Measurements from ENCODE around the gene OVAAL. TPM values are rescaled to one million over a fixed set of nuclear protein-coding genes. Genes with fewer than 3 reads are reported as not detected.

The OVAAL gene
- total RNA-seq, 1 donor from 2014 or later = not detected

DNA sequence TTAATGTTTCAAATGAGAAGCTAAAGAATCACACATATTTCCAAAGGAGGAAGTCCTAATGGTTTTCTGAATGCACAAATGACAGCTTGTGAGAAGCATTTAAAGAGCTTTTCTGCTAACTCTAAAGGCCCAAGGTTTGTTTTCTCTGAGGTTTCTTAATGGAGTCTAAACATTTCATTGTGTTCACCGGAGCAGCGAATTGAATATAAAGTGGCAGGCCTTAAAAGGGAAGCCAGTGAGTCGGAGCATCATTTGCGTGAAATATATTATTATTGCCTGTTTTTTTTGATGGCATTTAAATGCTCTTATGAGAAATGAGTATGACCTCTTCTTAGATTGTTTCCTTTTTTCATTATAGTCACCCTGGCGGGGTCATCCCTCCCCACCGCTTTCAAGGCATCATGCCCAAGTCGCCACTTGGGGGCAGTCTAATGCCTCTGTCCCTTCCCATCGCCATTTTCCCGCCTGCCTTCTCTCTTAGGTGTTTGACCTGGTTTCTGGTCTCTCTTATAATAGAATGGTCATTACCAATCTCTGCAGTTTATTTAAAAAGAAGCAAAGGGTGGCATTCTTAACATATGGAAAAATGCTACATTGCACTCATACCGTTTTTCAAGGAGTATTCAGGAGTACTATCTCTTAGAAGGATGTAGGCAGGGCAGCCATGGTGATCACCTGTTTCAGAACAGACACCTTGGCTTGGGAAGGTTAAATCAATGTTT is 25.3 kb upstream of the OVAAL start:
- no peaks in the 10 kb centered on the region for H3K27me3 Mint-ChIP-seq (ENCODE audit: low read depth)
- no peak overlapping the region for H3K4me3 Mint-ChIP-seq
- TF ChIP-seq, protein P1, sequence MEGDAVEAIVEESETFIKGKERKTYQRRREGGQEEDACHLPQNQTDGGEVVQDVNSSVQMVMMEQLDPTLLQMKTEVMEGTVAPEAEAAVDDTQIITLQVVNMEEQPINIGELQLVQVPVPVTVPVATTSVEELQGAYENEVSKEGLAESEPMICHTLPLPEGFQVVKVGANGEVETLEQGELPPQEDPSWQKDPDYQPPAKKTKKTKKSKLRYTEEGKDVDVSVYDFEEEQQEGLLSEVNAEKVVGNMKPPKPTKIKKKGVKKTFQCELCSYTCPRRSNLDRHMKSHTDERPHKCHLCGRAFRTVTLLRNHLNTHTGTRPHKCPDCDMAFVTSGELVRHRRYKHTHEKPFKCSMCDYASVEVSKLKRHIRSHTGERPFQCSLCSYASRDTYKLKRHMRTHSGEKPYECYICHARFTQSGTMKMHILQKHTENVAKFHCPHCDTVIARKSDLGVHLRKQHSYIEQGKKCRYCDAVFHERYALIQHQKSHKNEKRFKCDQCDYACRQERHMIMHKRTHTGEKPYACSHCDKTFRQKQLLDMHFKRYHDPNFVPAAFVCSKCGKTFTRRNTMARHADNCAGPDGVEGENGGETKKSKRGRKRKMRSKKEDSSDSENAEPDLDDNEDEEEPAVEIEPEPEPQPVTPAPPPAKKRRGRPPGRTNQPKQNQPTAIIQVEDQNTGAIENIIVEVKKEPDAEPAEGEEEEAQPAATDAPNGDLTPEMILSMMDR (conservative IDR thresholded peaks at IDR 0.05) = peak; percentile 97
- DNase-seq (ENCODE audit: low read depth, low spot score) = peak; percentile 75
- H3K36me3 Mint-ChIP-seq (ENCODE audit: low read depth) = no peaks in the 10 kb centered on the region
- H3K4me1 Mint-ChIP-seq = peaks cover 16% of the 10 kb centered on the region
- no peaks in the 10 kb centered on the region for H3K9me3 Mint-ChIP-seq
- H3K27ac Mint-ChIP-seq (ENCODE audit: unreplicated experiment) = no peak overlapping the region

DNA sequence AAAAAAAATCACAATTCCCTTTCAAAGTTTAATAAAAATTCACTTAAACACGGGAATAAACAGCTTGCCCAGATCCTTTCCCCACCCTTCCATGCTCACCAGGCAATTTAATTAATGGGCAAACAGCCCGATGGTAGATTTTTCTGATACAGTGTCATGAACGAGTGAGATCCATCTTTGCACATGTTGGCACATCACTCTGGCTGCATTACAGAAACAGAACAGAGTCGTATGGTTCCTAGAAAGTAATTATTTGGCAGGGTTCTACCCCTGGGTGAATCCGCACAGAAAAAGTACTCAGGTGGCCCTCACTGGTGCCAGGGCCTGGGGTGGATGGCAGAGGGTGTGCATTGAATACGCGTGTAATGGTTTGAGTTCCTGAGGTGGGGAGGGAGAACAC is 24.6 kb upstream of the OVAAL start:
- H3K4me1 Mint-ChIP-seq = peaks cover 16% of the 10 kb centered on the region
- TF ChIP-seq, protein P1 (conservative IDR thresholded peaks at IDR 0.05) = no peak
- H3K27me3 Mint-ChIP-seq (ENCODE audit: low read depth) = no peaks in the 10 kb centered on the region
- no peaks in the 10 kb centered on the region for H3K36me3 Mint-ChIP-seq (ENCODE audit: low read depth)
- no peak overlapping the region for H3K27ac Mint-ChIP-seq (ENCODE audit: unreplicated experiment)
- DNase-seq (ENCODE audit: low read depth, low spot score) = no peak
- no peak overlapping the region for H3K4me3 Mint-ChIP-seq
- no peaks in the 10 kb centered on the region for H3K9me3 Mint-ChIP-seq

DNA sequence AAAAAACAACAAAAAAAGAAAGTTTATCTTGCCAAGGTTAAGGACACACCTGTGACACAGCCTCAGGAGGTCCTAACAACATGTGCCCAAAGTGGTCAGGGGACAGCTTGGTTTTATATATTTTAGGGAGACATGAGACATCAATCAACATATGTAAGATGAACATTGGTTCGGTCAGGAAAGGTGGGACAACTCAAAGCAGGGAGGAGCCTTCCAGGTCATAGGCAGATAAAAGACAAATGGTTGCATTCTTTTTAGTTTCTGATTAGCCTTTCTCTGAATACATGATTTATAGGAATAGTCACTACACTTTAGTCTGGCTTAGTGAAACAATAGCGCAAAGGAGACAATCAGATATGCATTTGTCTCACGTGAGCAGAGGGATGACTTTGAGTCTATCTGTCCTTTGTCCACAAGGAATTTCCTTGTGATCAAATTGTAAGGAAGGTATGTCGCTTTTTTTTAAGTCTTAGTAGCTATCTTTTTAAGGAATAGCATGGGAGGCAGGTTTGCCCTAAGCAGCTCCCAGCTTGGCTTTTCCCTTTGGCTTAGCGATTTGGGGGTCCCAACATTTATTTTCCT is 23.3 kb upstream of the OVAAL start:
- peaks cover 16% of the 10 kb centered on the region for H3K4me1 Mint-ChIP-seq
- H3K9me3 Mint-ChIP-seq = no peaks in the 10 kb centered on the region
- TF ChIP-seq, protein P1 (conservative IDR thresholded peaks at IDR 0.05) = no peak
- no peak overlapping the region for H3K27ac Mint-ChIP-seq (ENCODE audit: unreplicated experiment)
- H3K36me3 Mint-ChIP-seq (ENCODE audit: low read depth) = no peaks in the 10 kb centered on the region
- no peaks in the 10 kb centered on the region for H3K27me3 Mint-ChIP-seq (ENCODE audit: low read depth)
- H3K4me3 Mint-ChIP-seq = no peak overlapping the region
- no peak for DNase-seq (ENCODE audit: low read depth, low spot score)

DNA sequence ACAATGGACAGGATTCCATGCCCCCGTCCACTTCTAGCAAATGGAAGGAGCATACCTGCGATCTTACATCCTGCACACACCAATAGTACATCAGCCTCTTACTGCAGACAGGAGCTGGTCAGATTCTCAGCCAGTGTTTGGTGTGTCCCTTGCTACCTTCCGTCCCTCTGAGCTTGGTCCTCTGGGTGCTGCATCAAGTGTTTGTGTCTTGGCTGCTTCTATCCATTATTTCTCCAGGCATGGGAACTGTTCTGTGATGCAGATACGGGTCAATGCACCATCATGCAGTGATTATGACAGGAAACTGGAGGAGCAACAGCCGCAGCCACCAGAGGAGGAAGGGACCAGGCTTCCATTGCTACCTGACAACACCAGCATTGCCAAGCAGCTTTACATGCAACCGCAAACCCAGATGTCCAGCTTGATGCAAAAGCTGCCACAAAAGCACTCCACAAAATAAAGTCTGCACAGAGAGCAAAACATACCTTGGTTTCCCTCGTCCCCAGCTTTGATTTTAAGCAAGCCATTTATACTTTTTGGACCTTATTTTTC is 21.9 kb upstream of the OVAAL start:
- Mint-ChIP-seq H3K27ac (ENCODE audit: unreplicated experiment) (no peak overlapping the region), H3K36me3 (ENCODE audit: low read depth) (no peaks in the 10 kb centered on the region), H3K27me3 (ENCODE audit: low read depth) (no peaks in the 10 kb centered on the region), H3K4me3 (no peak overlapping the region), H3K9me3 (no peaks in the 10 kb centered on the region), H3K4me1 (peaks cover 18% of the 10 kb centered on the region)
- DNase-seq (ENCODE audit: low read depth, low spot score) = no peak
- TF ChIP-seq, protein P1 (conservative IDR thresholded peaks at IDR 0.05) = no peak

DNA sequence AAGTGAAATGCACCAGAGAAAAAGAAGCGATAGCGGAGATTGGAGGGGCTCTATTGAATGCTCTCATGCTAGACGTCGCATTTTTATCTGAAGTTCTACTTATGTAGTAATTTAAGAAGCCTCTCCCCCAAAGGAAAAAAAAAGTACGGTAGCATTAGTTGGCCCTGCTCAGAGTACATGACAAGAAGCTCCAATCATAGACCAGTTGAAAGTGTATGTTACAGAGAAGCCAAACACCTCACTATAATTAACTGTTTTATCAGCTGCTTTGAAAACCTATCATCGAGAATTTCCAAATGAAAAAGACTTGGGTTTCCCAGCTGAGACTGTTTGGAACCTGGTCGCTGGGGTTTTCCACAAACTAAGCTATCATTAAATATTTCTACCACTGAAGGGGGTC is 19.6 kb upstream of the OVAAL start:
- Mint-ChIP-seq H3K9me3 (no peaks in the 10 kb centered on the region), H3K27me3 (ENCODE audit: low read depth) (no peaks in the 10 kb centered on the region), H3K4me1 (peaks cover 14% of the 10 kb centered on the region), H3K4me3 (no peak overlapping the region), H3K36me3 (ENCODE audit: low read depth) (no peaks in the 10 kb centered on the region), H3K27ac (ENCODE audit: unreplicated experiment) (no peak overlapping the region)
- TF ChIP-seq, protein P1 (conservative IDR thresholded peaks at IDR 0.05) = no peak
- no peak for DNase-seq (ENCODE audit: low read depth, low spot score)

All from neural crest cell (in vitro differentiated cells).